Midbrain (tissue), 1 donor: Measurements from ENCODE around the gene MTMR12.
"Not testable (repeated sequence)": the region's sequence is repeated elsewhere in the genome, so short reads cannot be mapped to it uniquely, and the experiment has no call there.

ENCODE experiments used
- DNase-seq: peaks from one replicate; lab custom pipeline; 2025; lab: John Stamatoyannopoulos, UW

Gene MTMR12

GRCh38 chr5:32325062-32325461 is 12.3 kb upstream of the MTMR12 start:
- DNase-seq: no peak

- DNase-seq: no peak
Observed at GRCh38 chr5:32323741-32324140, 11.0 kb upstream of the MTMR12 start.

- DNase-seq: no peak
Observed at GRCh38 chr5:32322882-32323281, 10.1 kb upstream of the MTMR12 start.

- not testable (repeated sequence) for DNase-seq
Observed at GRCh38 chr5:32321787-32322186, 9.0 kb upstream of the MTMR12 start.

GRCh38 chr5:32320576-32320975 is 7.8 kb upstream of the MTMR12 start:
- no peak for DNase-seq

GRCh38 chr5:32319926-32320543 is 7.3 kb upstream of the MTMR12 start:
- no peak for DNase-seq

- no peak for DNase-seq
Observed at GRCh38 chr5:32319392-32319791, 6.7 kb upstream of the MTMR12 start.

- DNase-seq: no peak
Observed at GRCh38 chr5:32317041-32317440, 4.3 kb upstream of the MTMR12 start.

- DNase-seq: no peak
Observed at GRCh38 chr5:32315221-32316014, 2.7 kb upstream of the MTMR12 start.

- no peak for DNase-seq
Observed at GRCh38 chr5:32314658-32315057, 1.9 kb upstream of the MTMR12 start.

- not testable (repeated sequence) for DNase-seq
Observed at GRCh38 chr5:32314152-32314488, 1.4 kb upstream of the MTMR12 start.

GRCh38 chr5:32312197-32312594 is 543 bp downstream of the MTMR12 start:
- DNase-seq: peak; percentile 34

- DNase-seq: no peak
Observed at GRCh38 chr5:32311404-32312196, 1.1 kb downstream of the MTMR12 start.

GRCh38 chr5:32309761-32310160 is 3.0 kb downstream of the MTMR12 start:
- DNase-seq: no peak

- no peak for DNase-seq
Observed at GRCh38 chr5:32308946-32309345, 3.8 kb downstream of the MTMR12 start.

GRCh38 chr5:32307769-32308194 is 5.0 kb downstream of the MTMR12 start:
- no peak for DNase-seq

- DNase-seq: no peak
Observed at GRCh38 chr5:32304622-32305021, 8.1 kb downstream of the MTMR12 start.

- DNase-seq: no peak
Observed at GRCh38 chr5:32303755-32304120, 9.0 kb downstream of the MTMR12 start.

GRCh38 chr5:32302835-32303754 is 9.6 kb downstream of the MTMR12 start:
- no peak for DNase-seq

GRCh38 chr5:32301891-32302290 is 10.8 kb downstream of the MTMR12 start:
- DNase-seq: no peak

- DNase-seq: no peak
Observed at GRCh38 chr5:32299059-32299677, 13.6 kb downstream of the MTMR12 start.

GRCh38 chr5:32298059-32298415 is 14.7 kb downstream of the MTMR12 start:
- DNase-seq: no peak
